Colonic mucosa (tissue), 4 donors: ENCODE data around the gene APBB2. TPM values are rescaled to one million over a fixed set of nuclear protein-coding genes. Genes with fewer than 3 reads are reported as not detected.

Source experiments
- DNase-seq: peaks from one replicate; pipeline ENCODE4 v3.0.0-alpha.2; 2020
- H3K27ac ChIP-seq: fragments of 200-600 bp; one replicate; pipeline ENCODE4 v1.8.0; 2021
- H3K27me3 ChIP-seq: fragments of 200-600 bp; one replicate; pipeline ENCODE4 v1.8.0; 2021
- H3K36me3 ChIP-seq: fragments of 200-600 bp; one replicate; pipeline ENCODE4 v1.8.0; 2021
- H3K4me1 ChIP-seq: fragments of 200-600 bp; one replicate; pipeline ENCODE4 v1.8.0; 2021; ENCODE audit warnings: mild to moderate bottlenecking
- H3K4me3 ChIP-seq: fragments of 200-600 bp; one replicate; pipeline ENCODE4 v1.8.0; 2021
- H3K9ac ChIP-seq, 2 donors: one replicate each; pipeline ENCODE4 v1.7.0; 2013; ENCODE audit warnings: control low read depth in 2 of 2, low read depth in 2 of 2, low read length in 2 of 2
- H3K9me3 ChIP-seq: fragments of 200-600 bp; one replicate; pipeline ENCODE4 v1.8.0; 2021
- CTCF ChIP-seq: fragments of 200-600 bp; IDR thresholded peaks from one replicate; pipeline ENCODE4 v1.8.0; 2022; ENCODE audit warnings: antibody characterized with exemption, mild to moderate bottlenecking
- intact Hi-C: fragments of 100-400 bp; cut with DNase I; formaldehyde crosslinking; loops from one replicate; pipeline ENCODE4 v1.14.1; 2022
- total RNA-seq, 2 donors: library from RNA; stranded (reverse); fragmentation: NEBNext Ultra II Directional in 1 of 2; extraction: Animal tissue kit (Norgen Biotek cat#: 25700) in 1 of 2; gene quantifications; one replicate each; pipeline ENCODE4 v1.2.1, GENCODE V29; 2021
- donor health status: healthy.
- donor health status: DM: no; HTN: no; CAD: no.
- donor health status: DM: no; HTN: no; CAD: no.

Gene APBB2
- total RNA-seq, 2 donors from 2014 or later = 22.8 to 27.5 TPM

- H3K36me3 ChIP-seq = no peaks in the 10 kb centered on the region
- intact Hi-C loops = no loop called here
Observed at GRCh38 chr4:40881851-40882250, 332.5 kb downstream of the APBB2 start.

GRCh38 chr4:40881096-40881495, 333.2 kb downstream of the APBB2 start:
- Histone ChIP-seq H3K9me3 (no peaks in the 10 kb centered on the region), H3K4me1 (no peaks in the 10 kb centered on the region), H3K4me3 (no peak overlapping the region), H3K27me3 (no peaks in the 10 kb centered on the region), H3K36me3 (no peaks in the 10 kb centered on the region), H3K9ac (no peak overlapping the region), H3K27ac (no peak overlapping the region)
- TF ChIP-seq CTCF = no peak
- intact Hi-C loops = no loop called here
- DNase-seq = no peak

More at GRCh38 chr4:40881851-40882250, 332.5 kb downstream of the APBB2 start:
- Histone ChIP-seq H3K4me3 (no peak overlapping the region), H3K27me3 (no peaks in the 10 kb centered on the region), H3K9ac (no peak overlapping the region), H3K4me1 (no peaks in the 10 kb centered on the region), H3K9me3 (no peaks in the 10 kb centered on the region), H3K27ac (no peak overlapping the region)
- no peak for TF ChIP-seq CTCF
- DNase-seq = no peak

- Histone ChIP-seq H3K4me3 (no peak overlapping the region), H3K36me3 (no peaks in the 10 kb centered on the region), H3K9me3 (no peaks in the 10 kb centered on the region), H3K4me1 (no peaks in the 10 kb centered on the region), H3K27ac (no peak overlapping the region), H3K27me3 (no peaks in the 10 kb centered on the region), H3K9ac (no peak overlapping the region)
- TF ChIP-seq CTCF = no peak
- intact Hi-C loops = no loop called here
- no peak for DNase-seq
Observed at GRCh38 chr4:40878548-40879055, 335.7 kb downstream of the APBB2 start.

GRCh38 chr4:40877081-40877480, 337.3 kb downstream of the APBB2 start:
- no peak overlapping the region for H3K9ac ChIP-seq
- intact Hi-C loops = no loop called here
- H3K27ac ChIP-seq = no peak overlapping the region
- no peaks in the 10 kb centered on the region for H3K27me3 ChIP-seq
- no peak overlapping the region for H3K4me3 ChIP-seq
- no peak for DNase-seq
- no peaks in the 10 kb centered on the region for H3K36me3 ChIP-seq
- H3K4me1 ChIP-seq = no peaks in the 10 kb centered on the region
- no peak for TF ChIP-seq CTCF
- H3K9me3 ChIP-seq = no peaks in the 10 kb centered on the region

GRCh38 chr4:40875507-40876150, 338.7 kb downstream of the APBB2 start:
- no peaks in the 10 kb centered on the region for H3K27me3 ChIP-seq
- intact Hi-C loops = no loop called here
- no peak for DNase-seq
- H3K4me3 ChIP-seq = no peak overlapping the region
- H3K9me3 ChIP-seq = no peaks in the 10 kb centered on the region
- no peak overlapping the region for H3K27ac ChIP-seq
- H3K4me1 ChIP-seq = no peaks in the 10 kb centered on the region
- no peak for TF ChIP-seq CTCF
- no peaks in the 10 kb centered on the region for H3K36me3 ChIP-seq
- no peak overlapping the region for H3K9ac ChIP-seq
